ENCODE measurements around the gene MPRIP.

DNA sequence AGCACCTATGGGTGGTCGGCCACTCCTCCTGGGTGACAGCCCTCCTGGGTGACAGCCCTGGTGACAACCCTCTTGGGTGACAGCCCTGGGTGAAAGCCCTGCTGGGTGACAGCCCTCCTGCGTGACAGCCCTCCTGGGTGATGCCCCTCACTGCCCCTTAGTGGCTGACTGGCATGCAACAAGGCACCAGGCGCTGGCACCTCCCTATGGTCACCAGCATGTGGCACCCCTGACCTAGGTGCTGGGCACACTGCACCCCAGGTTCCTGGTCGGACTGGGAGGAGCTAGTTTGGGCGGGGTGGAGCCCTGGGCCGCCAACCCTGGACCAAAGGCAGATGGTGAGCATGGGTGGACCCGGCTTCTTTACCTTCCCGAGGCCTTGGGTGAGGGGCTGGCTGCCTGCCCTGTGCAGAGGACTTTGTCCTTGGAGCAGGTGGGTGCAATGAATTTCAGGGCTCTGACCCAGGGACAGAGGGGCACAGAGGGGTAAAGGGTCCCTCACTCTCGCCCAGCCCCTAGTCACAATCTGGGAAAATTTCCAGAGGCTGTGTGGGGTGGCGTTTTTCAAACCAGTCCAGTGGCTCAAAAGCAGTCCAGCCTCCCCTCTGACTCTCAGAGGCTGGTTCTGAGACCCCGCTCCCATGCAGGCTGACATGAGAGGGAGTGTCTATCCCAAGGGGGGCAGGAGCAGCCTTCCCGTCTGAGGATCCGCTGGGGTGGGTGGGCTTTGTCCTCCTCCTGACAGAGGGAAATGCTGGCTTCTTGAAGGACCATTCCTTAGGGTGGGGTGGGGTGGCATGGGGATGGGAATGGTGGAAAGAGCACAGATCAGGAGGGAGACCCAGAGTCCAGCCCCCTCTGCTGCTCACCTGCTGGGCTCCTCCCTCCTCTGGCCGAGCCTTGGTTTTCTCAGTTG lies 44.5 kb upstream of the MPRIP start:
- TF ChIP-seq, protein P1, sequence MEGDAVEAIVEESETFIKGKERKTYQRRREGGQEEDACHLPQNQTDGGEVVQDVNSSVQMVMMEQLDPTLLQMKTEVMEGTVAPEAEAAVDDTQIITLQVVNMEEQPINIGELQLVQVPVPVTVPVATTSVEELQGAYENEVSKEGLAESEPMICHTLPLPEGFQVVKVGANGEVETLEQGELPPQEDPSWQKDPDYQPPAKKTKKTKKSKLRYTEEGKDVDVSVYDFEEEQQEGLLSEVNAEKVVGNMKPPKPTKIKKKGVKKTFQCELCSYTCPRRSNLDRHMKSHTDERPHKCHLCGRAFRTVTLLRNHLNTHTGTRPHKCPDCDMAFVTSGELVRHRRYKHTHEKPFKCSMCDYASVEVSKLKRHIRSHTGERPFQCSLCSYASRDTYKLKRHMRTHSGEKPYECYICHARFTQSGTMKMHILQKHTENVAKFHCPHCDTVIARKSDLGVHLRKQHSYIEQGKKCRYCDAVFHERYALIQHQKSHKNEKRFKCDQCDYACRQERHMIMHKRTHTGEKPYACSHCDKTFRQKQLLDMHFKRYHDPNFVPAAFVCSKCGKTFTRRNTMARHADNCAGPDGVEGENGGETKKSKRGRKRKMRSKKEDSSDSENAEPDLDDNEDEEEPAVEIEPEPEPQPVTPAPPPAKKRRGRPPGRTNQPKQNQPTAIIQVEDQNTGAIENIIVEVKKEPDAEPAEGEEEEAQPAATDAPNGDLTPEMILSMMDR (IDR thresholded peaks at IDR 0.05): no peak
- TF ChIP-seq EZH2 (IDR thresholded peaks at IDR 0.05; ENCODE audit: borderline replicate concordance, insufficient read depth, low read depth, low read length, poor library complexity, severe bottlenecking): no peak
